Right lobe of liver (tissue), 6 donors: ENCODE results near the gene ZNF74. TPM values are rescaled to one million over a fixed set of nuclear protein-coding genes. Genes with fewer than 3 reads are reported as not detected.
"Not testable (repeated sequence)": the region's sequence is repeated elsewhere in the genome, so short reads cannot be mapped to it uniquely, and the experiment has no call there.

Experiments used
- ATAC-seq, 4 donors: fragments of 200-7000 bp; cut with Tn5 transposase; one replicate each; pipeline ENCODE4 v1.9.1; 2020; ENCODE audit warnings: mild to moderate bottlenecking in 4 of 4, moderate library complexity in 4 of 4
- DNase-seq, 3 donors: peaks; one replicate each; pipeline ENCODE4 v3.0.0-alpha.2; 2020
- H3K27ac ChIP-seq, 3 donors: fragments of 200-600 bp; one replicate each; pipeline ENCODE4 v1.8.0; 2022
- H3K27me3 ChIP-seq, 2 donors: fragments of 200-600 bp; one replicate each; pipeline ENCODE4 v1.8.0; 2022
- H3K36me3 ChIP-seq, 4 donors: fragments of 200-600 bp; sonication (generic) in 1 of 4; one replicate each; pipeline versions ENCODE4 v1.5.1 to v1.8.0; 2017 to 2022; ENCODE audit warnings: control low read depth in 1 of 4
- H3K4me1 ChIP-seq, 4 donors: fragments of 200-600 bp; sonication (generic) in 1 of 4; one replicate each; pipeline versions ENCODE4 v1.5.1 to v1.8.0; 2017 to 2022; ENCODE audit warnings: control low read depth in 1 of 4
- H3K4me3 ChIP-seq, 3 donors: fragments of 200-600 bp; one replicate each; pipeline ENCODE4 v1.8.0; 2022
- H3K9me3 ChIP-seq, 4 donors: fragments of 200-600 bp; sonication (generic) in 1 of 4; one replicate each; pipeline versions ENCODE4 v1.5.1 to v1.8.0; 2017 to 2022; ENCODE audit warnings: control low read depth in 1 of 4
- POLR2A ChIP-seq: fragments of 450-650 bp; IDR thresholded peaks from one replicate; pipeline ENCODE4 v1.6.1; 2017; ENCODE audit warnings: antibody characterized with exemption, mild to moderate bottlenecking
- WGBS: methylation state at CpG from one replicate; pipeline ENCODE4 v1.1.6; 2018; ENCODE audit warnings: low coverage, low lambda C conversion rate; ENCODE audit not compliant: insufficient coverage; ENCODE audit errors: missing lambda C conversion rate; 5-methylcytosine and 5-hydroxymethylcytosine counted together
- intact Hi-C, 2 donors: fragments of 100-400 bp; cut with DNase I; formaldehyde crosslinking; loops; one replicate each; pipeline versions ENCODE4 v1.11.2 to v1.14.1; 2022
- total RNA-seq, 6 experiments: library from RNA; depleted of rRNA in 2 of 6; stranded (reverse); fragments of >200 nt in 2 of 6; fragmentation: NEBNext Ultra II Directional in 3 of 6; extraction: Animal tissue kit (Norgen Biotek cat#: 25700) in 3 of 6; gene quantifications; one replicate each; pipeline versions ENCODE4 v1.1.0 to v1.2.4, GENCODE V29; 2016 to 2023
- TF ChIP-seq, protein P1 (sequence below), 4 donors: fragments of 200-600 bp in 3 of 4; fragments of 450-650 bp in 1 of 4; IDR thresholded peaks; one replicate each; pipeline versions ENCODE4 v1.5.1 to v1.8.0; 2016 to 2022; ENCODE audit warnings: antibody characterized with exemption in 4 of 4, mild to moderate bottlenecking in 2 of 4
- donor health status: DM: no; HTN: yes; CAD: no.
- donor health status: DM: no; HTN: no; CAD: no.
- donor health status: DM: no; HTN: no; CAD: no.
- donor health status: DM: no; HTN: yes; CAD: no.
- donor health status: DM: no; HTN: yes; CAD: no.

The ZNF74 gene
- total RNA-seq, 6 experiments from 2014 or later, result 3.2 to 6.6 (median 3.4) TPM

DNA sequence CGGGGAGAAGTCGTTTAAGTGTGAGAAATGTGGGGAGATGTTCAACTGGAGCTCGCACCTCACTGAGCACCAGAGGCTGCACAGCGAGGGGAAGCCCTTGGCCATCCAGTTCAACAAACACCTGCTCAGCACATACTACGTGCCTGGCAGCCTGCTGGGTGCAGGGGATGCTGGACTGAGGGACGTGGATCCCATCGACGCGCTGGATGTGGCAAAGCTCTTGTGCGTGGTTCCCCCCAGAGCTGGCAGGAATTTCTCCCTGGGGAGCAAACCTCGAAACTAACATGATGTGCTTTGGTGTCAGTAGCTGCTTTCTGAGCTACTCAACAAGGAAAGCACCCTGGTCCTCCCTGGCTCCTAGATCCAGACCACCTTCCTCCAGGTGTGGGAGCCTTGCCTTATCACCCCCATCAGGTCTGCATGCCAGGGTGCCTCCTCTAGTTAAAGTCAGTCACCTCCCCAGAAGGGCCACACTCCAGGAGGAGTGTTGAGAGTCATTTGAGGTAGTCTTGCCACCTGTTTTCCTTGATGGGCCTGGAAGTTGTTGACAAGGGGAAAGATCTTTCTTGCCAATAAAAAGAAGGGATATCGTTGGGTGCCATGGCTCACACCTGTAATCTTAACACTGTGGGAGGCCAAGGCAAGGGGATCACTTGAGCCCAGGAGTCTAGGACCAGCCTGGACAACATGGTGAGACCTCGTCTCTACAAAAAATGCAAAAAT lies 12.9 kb downstream of the ZNF74 start:
- H3K27ac ChIP-seq, result no peak overlapping the region
- H3K4me1 ChIP-seq, result peaks cover 0 to 7% (median 3%) of the 10 kb centered on the region in 4 donors
- H3K36me3 ChIP-seq, result peaks cover 0 to 11% (median 0%) of the 10 kb centered on the region in 4 donors
- no peak overlapping the region for H3K4me3 ChIP-seq
- ATAC-seq, result no peak
- no peaks in the 10 kb centered on the region for H3K27me3 ChIP-seq
- intact Hi-C loops, result no loop called here
- 86% methylated on average over 2 of the region's 13 CpGs for WGBS
- DNase-seq, result peak in 1 of 3 donors; percentile 17
- H3K9me3 ChIP-seq, result no peaks in the 10 kb centered on the region
- TF ChIP-seq, protein P1, sequence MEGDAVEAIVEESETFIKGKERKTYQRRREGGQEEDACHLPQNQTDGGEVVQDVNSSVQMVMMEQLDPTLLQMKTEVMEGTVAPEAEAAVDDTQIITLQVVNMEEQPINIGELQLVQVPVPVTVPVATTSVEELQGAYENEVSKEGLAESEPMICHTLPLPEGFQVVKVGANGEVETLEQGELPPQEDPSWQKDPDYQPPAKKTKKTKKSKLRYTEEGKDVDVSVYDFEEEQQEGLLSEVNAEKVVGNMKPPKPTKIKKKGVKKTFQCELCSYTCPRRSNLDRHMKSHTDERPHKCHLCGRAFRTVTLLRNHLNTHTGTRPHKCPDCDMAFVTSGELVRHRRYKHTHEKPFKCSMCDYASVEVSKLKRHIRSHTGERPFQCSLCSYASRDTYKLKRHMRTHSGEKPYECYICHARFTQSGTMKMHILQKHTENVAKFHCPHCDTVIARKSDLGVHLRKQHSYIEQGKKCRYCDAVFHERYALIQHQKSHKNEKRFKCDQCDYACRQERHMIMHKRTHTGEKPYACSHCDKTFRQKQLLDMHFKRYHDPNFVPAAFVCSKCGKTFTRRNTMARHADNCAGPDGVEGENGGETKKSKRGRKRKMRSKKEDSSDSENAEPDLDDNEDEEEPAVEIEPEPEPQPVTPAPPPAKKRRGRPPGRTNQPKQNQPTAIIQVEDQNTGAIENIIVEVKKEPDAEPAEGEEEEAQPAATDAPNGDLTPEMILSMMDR (IDR thresholded peaks at IDR 0.05), result no peak
- TF ChIP-seq POLR2A, result no peak

DNA sequence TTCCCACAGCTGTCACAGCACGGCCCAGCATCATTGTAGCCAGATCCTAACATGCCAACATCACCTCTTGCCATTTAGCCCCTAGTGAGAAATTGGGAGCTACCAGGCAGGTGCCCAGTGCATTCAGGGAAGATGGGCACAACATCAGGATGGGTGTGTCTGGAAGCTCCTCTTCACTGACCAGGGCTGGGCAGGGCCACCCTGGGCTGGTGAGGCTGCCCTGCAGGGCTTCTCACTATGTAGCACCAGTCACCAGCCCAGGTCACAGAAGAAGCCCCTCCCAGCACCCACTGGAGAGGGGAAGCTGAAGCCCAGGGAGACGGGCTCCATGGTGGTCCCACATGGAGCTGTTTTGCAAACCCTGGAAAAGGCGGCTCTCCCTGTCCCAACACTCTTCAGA lies 13.9 kb downstream of the ZNF74 start:
- peaks cover 0 to 11% (median 0%) of the 10 kb centered on the region in 4 donors for H3K36me3 ChIP-seq
- DNase-seq, result peak in 1 of 3 donors; percentile 27
- no peak for TF ChIP-seq POLR2A
- TF ChIP-seq, protein P1 (IDR thresholded peaks at IDR 0.05), result no peak
- no peaks in the 10 kb centered on the region for H3K27me3 ChIP-seq
- H3K4me3 ChIP-seq, result no peak overlapping the region
- intact Hi-C loops, result no loop called here
- no peaks in the 10 kb centered on the region for H3K9me3 ChIP-seq
- H3K27ac ChIP-seq, result no peak overlapping the region
- 74% methylated on average over 2 of the region's 3 CpGs for WGBS
- no peak for ATAC-seq
- peaks cover 0 to 5% (median 3%) of the 10 kb centered on the region in 4 donors for H3K4me1 ChIP-seq

DNA sequence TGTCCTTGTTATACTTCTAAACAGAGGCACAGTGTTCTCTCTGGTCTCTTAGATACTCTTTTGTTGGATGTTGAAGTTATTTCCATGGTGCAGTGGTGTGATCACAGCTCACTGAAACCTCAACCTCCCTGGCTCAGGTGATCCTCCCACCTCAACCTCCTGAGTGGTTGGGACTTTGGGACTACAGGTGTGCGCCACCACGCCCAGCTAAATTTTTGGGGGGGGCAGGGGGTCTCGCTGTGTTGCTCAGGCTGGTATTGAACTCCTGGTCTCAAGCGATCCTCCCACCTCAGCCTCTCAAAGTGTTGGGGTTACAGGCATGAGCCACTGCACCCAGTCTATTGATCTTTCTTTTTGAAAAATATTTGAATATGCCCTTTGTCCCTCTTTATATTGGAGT lies 14.9 kb downstream of the ZNF74 start:
- peaks cover 0 to 11% (median 0%) of the 10 kb centered on the region in 4 donors for H3K36me3 ChIP-seq
- 87% methylated on average over 3 of the region's 4 CpGs for WGBS
- H3K9me3 ChIP-seq, result no peaks in the 10 kb centered on the region
- no peaks in the 10 kb centered on the region for H3K4me1 ChIP-seq
- no peak for DNase-seq
- H3K27ac ChIP-seq, result no peak overlapping the region
- TF ChIP-seq POLR2A, result no peak
- TF ChIP-seq, protein P1 (IDR thresholded peaks at IDR 0.05), result no peak
- intact Hi-C loops, result no loop called here
- H3K27me3 ChIP-seq, result no peaks in the 10 kb centered on the region
- H3K4me3 ChIP-seq, result no peak overlapping the region
- no peak for ATAC-seq

DNA sequence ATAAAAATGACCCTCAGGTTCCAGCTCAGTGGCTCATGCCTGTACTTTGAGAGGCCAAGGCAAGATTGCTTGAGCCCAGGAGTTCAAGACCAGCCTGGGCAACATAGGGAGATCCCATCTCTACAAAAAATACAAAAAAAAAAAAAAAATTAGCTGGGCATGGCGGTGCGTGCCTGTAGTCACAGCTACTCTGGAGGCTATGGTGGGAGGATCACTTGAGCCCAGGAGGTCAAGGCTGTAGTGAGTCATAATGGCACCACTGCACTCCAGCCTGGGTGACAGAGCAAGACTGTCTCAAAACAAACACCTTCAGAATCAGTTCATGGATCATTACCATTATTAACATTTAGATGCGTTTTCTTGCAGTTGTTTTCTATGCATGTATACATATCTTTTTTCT lies 15.4 kb downstream of the ZNF74 start:
- H3K27me3 ChIP-seq, ATAC-seq, H3K4me1 ChIP-seq, H3K27ac ChIP-seq, H3K4me3 ChIP-seq, intact Hi-C loops, DNase-seq, H3K9me3 ChIP-seq: not testable (repeated sequence)
- WGBS, result 73% methylated on average over 1 of the region's 3 CpGs
- peaks cover 0 to 11% (median 0%) of the 10 kb centered on the region in 4 donors for H3K36me3 ChIP-seq

GRCh38 chr22:20412474-20413216 lies 18.7 kb downstream of the ZNF74 start:
- no peaks in the 10 kb centered on the region for H3K36me3 ChIP-seq
- H3K4me1 ChIP-seq, result no peaks in the 10 kb centered on the region
- no peaks in the 10 kb centered on the region for H3K9me3 ChIP-seq
- WGBS, result 73% methylated on average over 10 of the region's 10 CpGs
- no peaks in the 10 kb centered on the region for H3K27me3 ChIP-seq
- H3K4me3 ChIP-seq, result no peak overlapping the region
- H3K27ac ChIP-seq, result no peak overlapping the region
- intact Hi-C loops, result no loop called here
- DNase-seq, result peak in 1 of 3 donors; percentile 15
- TF ChIP-seq POLR2A, result no peak
- TF ChIP-seq, protein P1 (IDR thresholded peaks at IDR 0.05), result no peak
- no peak for ATAC-seq
